ENCODE results near the gene FRA10AC1. TPM values are rescaled to one million over a fixed set of nuclear protein-coding genes. Genes with fewer than 3 reads are reported as not detected.
A peak's percentile ranks its signal among the peaks of the same experiment; 100 is the strongest.

Gene FRA10AC1
- total and polyA plus RNA-seq, 2 of the 13 experiments (the other 11 are each of a cell fraction or from before 2014, with no cell fraction given), result 5.3 to 7.4 TPM

GRCh38 chr10:93702210-93703001, at the start of gene FRA10AC1 (continued):
- no peak for TF ChIP-seq ATF7 (IDR thresholded peaks at IDR 0.05)
- 0 out of 2 replicates have a peak, but pooled peaks have one; percentile 30 for TF ChIP-seq ATF7 (CRISPR knock-in tag; IDR thresholded peaks at IDR 0.05)
- peak; percentile 66; the same call in 1 of the 2 replicates for TF ChIP-seq ZNF12 (CRISPR knock-in tag; IDR thresholded peaks at IDR 0.05)
- no peak for TF ChIP-seq ZNF20 (CRISPR knock-in tag; IDR thresholded peaks at IDR 0.05)
- peak; percentile 94; the same call in 1 of the 2 replicates for TF ChIP-seq ZNF280B (CRISPR knock-in tag; IDR thresholded peaks at IDR 0.05; ENCODE audit: borderline replicate concordance)
- TF ChIP-seq ZNF75D (CRISPR knock-in tag; IDR thresholded peaks at IDR 0.05; ENCODE audit: borderline replicate concordance), result no peak
- TF ChIP-seq ZSCAN9 (CRISPR knock-in tag; IDR thresholded peaks at IDR 0.05; ENCODE audit: borderline replicate concordance), result peak; percentile 71; the same call in 1 of the 2 replicates
- TF ChIP-seq TBX3 (IDR thresholded peaks at IDR 0.05; ENCODE audit: borderline replicate concordance), result peak; percentile 25; the same call in 1 of the 2 replicates
- peak; percentile 94 for TF ChIP-seq ZSCAN21 (CRISPR knock-in tag; IDR thresholded peaks at IDR 0.05; ENCODE audit: borderline replicate concordance)
- TF ChIP-seq WIZ (CRISPR knock-in tag; IDR thresholded peaks at IDR 0.05), result peak; percentile 84; the same call in 1 of the 2 replicates
- TF ChIP-seq ZNF614 (CRISPR knock-in tag; IDR thresholded peaks at IDR 0.05; ENCODE audit: borderline replicate concordance), result peak; percentile 95; the same call in 1 of the 2 replicates
- TF ChIP-seq ZNF333 (CRISPR knock-in tag; IDR thresholded peaks at IDR 0.05; ENCODE audit: borderline replicate concordance), result no peak
- TF ChIP-seq HIVEP1 (CRISPR knock-in tag; IDR thresholded peaks at IDR 0.05), result peak; percentile 61; the same call in 1 of the 2 replicates
- TF ChIP-seq ZNF562 (CRISPR knock-in tag; IDR thresholded peaks at IDR 0.05; ENCODE audit: borderline replicate concordance), result no peak
- TF ChIP-seq MYPOP (CRISPR knock-in tag; IDR thresholded peaks at IDR 0.05), result peak; percentile 33
- TF ChIP-seq RFXAP (CRISPR knock-in tag; IDR thresholded peaks at IDR 0.05; ENCODE audit: borderline replicate concordance), result peak; percentile 73
- peak; percentile 82; the same call in 1 of the 2 replicates for TF ChIP-seq AKAP8 (CRISPR knock-in tag; IDR thresholded peaks at IDR 0.05)
- TF ChIP-seq RNF219 (CRISPR knock-in tag; IDR thresholded peaks at IDR 0.05), result no peak
- TF ChIP-seq MZF1 (CRISPR knock-in tag; IDR thresholded peaks at IDR 0.05; ENCODE audit: borderline replicate concordance), result 0 out of 2 replicates have a peak, but pooled peaks have one; percentile 62
- peak; percentile 37; the same call in 1 of the 2 replicates for TF ChIP-seq HMG20A (CRISPR knock-in tag; IDR thresholded peaks at IDR 0.05; ENCODE audit: borderline replicate concordance)
- peak; percentile 94 for TF ChIP-seq GABPA (IDR thresholded peaks at IDR 0.05; ENCODE audit: low read depth, low read length)
- peak; percentile 94 for TF ChIP-seq GABPA (CRISPR knock-in tag; IDR thresholded peaks at IDR 0.05; ENCODE audit: low read depth)
- TF ChIP-seq ZZZ3 (CRISPR knock-in tag; IDR thresholded peaks at IDR 0.05; ENCODE audit: borderline replicate concordance), result peak; percentile 98

Measured in HepG2 (cell line).